ENCODE results near the gene DDX49. TPM values are rescaled to one million over a fixed set of nuclear protein-coding genes. Genes with fewer than 3 reads are reported as not detected.

DDX49 gene
- total RNA-seq, 2 donors from 2014 or later, result 34.5 to 41.7 TPM

DNA sequence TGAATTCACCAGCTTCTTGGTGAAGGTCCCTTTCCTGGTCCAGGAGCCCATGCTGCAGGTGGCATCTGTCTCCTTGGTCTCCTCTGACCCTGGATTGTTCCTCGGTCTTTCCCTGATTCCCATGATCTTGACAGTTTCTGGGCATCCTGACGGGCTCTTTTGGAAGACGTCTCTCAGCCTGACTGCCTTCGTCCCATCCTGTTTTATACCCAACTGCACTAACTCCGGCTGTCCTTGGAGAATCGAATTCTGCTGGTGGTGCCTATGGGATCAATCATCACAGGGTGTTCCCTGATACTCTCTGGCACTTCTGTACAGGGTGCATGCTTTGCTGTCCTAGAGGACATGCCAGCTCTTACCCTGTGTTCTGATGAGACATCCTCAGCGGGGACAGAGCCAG, 42.6 kb upstream of the DDX49 start:
- TF ChIP-seq, protein P1, sequence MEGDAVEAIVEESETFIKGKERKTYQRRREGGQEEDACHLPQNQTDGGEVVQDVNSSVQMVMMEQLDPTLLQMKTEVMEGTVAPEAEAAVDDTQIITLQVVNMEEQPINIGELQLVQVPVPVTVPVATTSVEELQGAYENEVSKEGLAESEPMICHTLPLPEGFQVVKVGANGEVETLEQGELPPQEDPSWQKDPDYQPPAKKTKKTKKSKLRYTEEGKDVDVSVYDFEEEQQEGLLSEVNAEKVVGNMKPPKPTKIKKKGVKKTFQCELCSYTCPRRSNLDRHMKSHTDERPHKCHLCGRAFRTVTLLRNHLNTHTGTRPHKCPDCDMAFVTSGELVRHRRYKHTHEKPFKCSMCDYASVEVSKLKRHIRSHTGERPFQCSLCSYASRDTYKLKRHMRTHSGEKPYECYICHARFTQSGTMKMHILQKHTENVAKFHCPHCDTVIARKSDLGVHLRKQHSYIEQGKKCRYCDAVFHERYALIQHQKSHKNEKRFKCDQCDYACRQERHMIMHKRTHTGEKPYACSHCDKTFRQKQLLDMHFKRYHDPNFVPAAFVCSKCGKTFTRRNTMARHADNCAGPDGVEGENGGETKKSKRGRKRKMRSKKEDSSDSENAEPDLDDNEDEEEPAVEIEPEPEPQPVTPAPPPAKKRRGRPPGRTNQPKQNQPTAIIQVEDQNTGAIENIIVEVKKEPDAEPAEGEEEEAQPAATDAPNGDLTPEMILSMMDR (IDR thresholded peaks at IDR 0.05), result no peak
- no peaks in the 10 kb centered on the region for H3K4me1 ChIP-seq (ENCODE audit: control insufficient read depth in 1 of 2, low read depth in 2 of 2)
- no peaks in the 10 kb centered on the region for H3K27me3 ChIP-seq (replicated peaks; ENCODE audit: insufficient read depth)
- ATAC-seq (ENCODE audit: insufficient number of reproducible peaks, low FRiP score, low read depth), result no peak
- no peak for DNase-seq (ENCODE audit: low spot score)
- no peak overlapping the region for H3K4me3 ChIP-seq
- no peaks in the 10 kb centered on the region for H3K36me3 ChIP-seq
- peaks cover 3% of the 10 kb centered on the region for H3K9me3 ChIP-seq
- no peak overlapping the region for H3K27ac ChIP-seq

DNA sequence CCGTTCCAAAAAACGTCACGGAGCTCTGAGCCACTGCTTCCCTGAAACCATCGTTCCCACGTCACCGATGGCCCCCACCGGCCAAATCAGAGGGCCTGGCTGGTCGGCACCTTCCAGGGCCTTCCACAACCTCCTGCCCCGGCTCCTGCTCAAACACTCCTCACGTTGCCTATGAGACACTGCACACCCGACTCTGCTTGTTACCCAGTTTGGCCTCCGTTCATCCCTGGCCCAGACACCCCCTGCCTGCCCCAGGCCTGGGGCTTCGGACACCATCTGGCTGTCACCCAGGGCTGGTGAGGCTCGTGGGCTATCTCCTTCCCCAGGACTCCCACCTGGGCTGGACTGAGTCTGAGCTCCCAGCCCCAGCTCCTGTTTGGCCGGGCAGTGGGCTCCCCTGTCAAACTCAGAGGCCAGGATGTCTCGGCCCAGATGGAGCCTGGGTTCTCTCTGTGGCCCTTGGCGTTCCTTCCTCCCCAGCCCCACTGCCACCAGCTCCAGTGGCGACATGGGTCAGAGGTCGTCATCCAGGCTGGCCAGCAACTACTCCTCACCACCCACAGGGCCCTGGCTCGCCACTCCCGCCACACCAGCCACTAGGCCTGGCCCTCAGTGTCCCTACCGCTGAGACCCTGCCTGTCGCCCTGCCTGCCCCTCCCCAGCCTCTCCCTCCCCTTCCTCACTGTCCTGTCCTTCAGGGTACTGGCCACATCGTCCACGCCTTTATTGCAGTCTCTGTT, 41.3 kb upstream of the DDX49 start:
- no peaks in the 10 kb centered on the region for H3K4me1 ChIP-seq (ENCODE audit: control insufficient read depth in 1 of 2, low read depth in 2 of 2)
- DNase-seq (ENCODE audit: low spot score) (no peak), ATAC-seq (ENCODE audit: insufficient number of reproducible peaks, low FRiP score, low read depth) (no peak)
- no peak overlapping the region for H3K27ac ChIP-seq
- peaks cover 3% of the 10 kb centered on the region for H3K9me3 ChIP-seq
- H3K4me3 ChIP-seq, result no peak overlapping the region
- H3K27me3 ChIP-seq (replicated peaks; ENCODE audit: insufficient read depth), result no peaks in the 10 kb centered on the region
- H3K36me3 ChIP-seq, result no peaks in the 10 kb centered on the region
- TF ChIP-seq, protein P1 (IDR thresholded peaks at IDR 0.05), result no peak

DNA sequence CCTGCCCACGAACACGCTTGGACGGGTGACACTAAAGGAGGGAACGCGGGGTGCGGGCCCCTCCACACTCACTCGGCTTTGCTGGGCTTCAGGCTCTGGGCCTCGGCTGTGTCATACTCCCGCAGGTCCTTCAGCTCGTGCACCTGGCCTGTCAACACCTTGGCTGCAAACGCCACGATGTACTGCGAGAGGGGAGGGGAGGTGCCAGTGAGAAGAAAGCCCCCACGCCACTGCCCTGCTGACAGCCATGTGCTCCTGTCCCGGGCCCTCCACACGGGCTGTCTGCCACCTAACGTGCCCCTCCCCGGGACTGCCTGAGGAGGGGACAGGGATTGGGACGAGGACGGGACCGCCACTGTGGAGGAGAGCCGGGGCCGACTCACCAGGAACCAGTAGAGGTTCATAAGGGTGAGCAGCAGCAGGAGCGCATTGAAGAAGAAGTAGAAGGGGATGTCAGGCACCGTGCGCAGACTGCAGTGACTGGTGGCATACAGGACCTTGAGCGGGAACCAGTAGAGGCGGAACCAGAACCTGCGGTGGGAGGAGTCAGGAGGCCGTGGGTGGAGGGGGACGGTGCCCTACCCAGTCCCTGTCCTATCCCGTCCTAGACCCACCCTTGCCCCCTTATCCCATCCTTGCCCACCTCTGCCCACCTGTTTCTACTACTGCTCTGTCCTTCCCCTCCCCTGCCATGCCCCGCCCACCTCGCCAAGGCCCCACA, 40.5 kb upstream of the DDX49 start:
- H3K36me3 ChIP-seq, result no peaks in the 10 kb centered on the region
- TF ChIP-seq, protein P1 (IDR thresholded peaks at IDR 0.05), result no peak
- ATAC-seq (ENCODE audit: insufficient number of reproducible peaks, low FRiP score, low read depth), result no peak
- no peaks in the 10 kb centered on the region for H3K4me1 ChIP-seq (ENCODE audit: control insufficient read depth in 1 of 2, low read depth in 2 of 2)
- peaks cover 3% of the 10 kb centered on the region for H3K9me3 ChIP-seq
- DNase-seq (ENCODE audit: low spot score), result no peak
- H3K27ac ChIP-seq, result no peak overlapping the region
- H3K27me3 ChIP-seq (replicated peaks; ENCODE audit: insufficient read depth), result no peaks in the 10 kb centered on the region
- no peak overlapping the region for H3K4me3 ChIP-seq

DNA sequence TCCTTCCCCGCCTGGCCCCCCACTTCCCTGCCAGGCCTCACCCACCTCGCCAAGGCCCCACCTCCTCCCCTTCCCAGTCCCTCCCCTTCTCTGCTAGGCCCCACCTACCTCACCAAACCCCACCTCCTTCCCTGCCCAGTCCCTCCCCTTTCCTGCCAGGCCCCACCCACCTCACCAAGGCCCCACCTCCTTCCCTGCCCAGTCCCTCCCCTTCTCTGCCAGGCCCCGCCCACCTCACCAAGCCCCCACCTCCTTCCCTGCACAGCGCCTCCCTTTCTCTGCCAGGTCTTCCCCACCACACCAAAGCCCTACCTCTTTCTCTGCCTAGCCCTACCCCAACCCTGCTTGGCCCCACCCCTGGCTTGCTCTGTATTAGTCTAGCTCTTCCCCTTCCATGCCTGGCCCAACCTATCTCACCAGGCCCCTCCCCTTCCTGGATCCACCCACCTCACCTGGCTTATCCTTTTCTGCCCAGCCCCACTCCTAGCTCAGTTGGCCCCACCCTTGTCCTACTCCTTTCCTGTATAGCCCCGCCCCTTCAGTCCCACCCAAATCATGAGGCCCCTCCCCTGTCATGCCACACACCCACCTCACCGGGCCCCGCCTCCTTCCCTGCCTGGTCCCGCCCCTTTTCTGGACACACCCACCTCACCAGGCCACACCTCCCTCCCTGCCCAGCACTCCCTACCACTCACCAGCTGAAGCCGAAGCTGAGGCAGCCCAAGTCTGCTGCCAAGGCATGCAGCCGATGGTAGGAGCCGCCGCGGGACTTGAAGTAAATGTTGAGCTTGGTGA, 39.7 kb upstream of the DDX49 start:
- Histone ChIP-seq H3K4me3 (no peak overlapping the region), H3K4me1 (ENCODE audit: control insufficient read depth in 1 of 2, low read depth in 2 of 2) (no peaks in the 10 kb centered on the region), H3K36me3 (no peaks in the 10 kb centered on the region), H3K27ac (no peak overlapping the region), H3K27me3 (replicated peaks; ENCODE audit: insufficient read depth) (no peaks in the 10 kb centered on the region), H3K9me3 (peaks cover 3% of the 10 kb centered on the region)
- TF ChIP-seq, protein P1 (IDR thresholded peaks at IDR 0.05), result no peak
- no peak for ATAC-seq (ENCODE audit: insufficient number of reproducible peaks, low FRiP score, low read depth)
- DNase-seq (ENCODE audit: low spot score), result no peak

DNA sequence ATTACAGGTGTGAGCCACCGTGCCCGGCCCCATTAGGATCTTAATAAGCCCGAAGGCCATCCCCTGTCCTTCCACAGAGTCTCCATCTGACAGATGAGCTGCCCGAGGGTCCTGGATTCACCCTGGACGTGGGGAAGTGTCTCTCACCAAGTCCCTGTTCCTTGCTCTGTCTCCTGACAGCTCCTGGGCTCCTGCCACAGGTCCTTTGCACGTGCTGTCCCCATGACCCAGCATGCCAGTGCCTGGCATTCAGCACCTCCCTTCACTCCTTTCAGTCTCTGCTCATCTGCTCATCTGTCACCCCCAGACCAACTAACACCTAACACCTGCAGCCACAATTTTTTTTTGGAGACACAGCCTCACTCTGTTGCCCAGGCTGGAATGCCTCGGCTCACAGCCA, 38.0 kb upstream of the DDX49 start:
- TF ChIP-seq, protein P1 (IDR thresholded peaks at IDR 0.05), result no peak
- no peak overlapping the region for H3K4me3 ChIP-seq
- H3K36me3 ChIP-seq, result no peaks in the 10 kb centered on the region
- H3K9me3 ChIP-seq, result peaks cover 3% of the 10 kb centered on the region
- no peak overlapping the region for H3K27ac ChIP-seq
- DNase-seq (ENCODE audit: low spot score) (no peak), ATAC-seq (ENCODE audit: insufficient number of reproducible peaks, low FRiP score, low read depth) (no peak)
- H3K4me1 ChIP-seq (ENCODE audit: control insufficient read depth in 1 of 2, low read depth in 2 of 2), result no peaks in the 10 kb centered on the region
- H3K27me3 ChIP-seq (replicated peaks; ENCODE audit: insufficient read depth), result no peaks in the 10 kb centered on the region

All from thoracic aorta (tissue), 2 donors.